ENCODE measurements around the gene ZCCHC3. TPM values are rescaled to one million over a fixed set of nuclear protein-coding genes. Genes with fewer than 3 reads are reported as not detected.
A peak's percentile ranks its signal among the peaks of the same experiment; 100 is the strongest.
"Not testable (repeated sequence)": the region's sequence is repeated elsewhere in the genome, so short reads cannot be mapped to it uniquely, and the experiment has no call there.

The ZCCHC3 gene, protein sequence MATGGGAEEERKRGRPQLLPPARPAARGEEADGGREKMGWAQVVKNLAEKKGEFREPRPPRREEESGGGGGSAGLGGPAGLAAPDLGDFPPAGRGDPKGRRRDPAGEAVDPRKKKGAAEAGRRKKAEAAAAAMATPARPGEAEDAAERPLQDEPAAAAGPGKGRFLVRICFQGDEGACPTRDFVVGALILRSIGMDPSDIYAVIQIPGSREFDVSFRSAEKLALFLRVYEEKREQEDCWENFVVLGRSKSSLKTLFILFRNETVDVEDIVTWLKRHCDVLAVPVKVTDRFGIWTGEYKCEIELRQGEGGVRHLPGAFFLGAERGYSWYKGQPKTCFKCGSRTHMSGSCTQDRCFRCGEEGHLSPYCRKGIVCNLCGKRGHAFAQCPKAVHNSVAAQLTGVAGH
- 16.0 TPM for total RNA-seq

DNA sequence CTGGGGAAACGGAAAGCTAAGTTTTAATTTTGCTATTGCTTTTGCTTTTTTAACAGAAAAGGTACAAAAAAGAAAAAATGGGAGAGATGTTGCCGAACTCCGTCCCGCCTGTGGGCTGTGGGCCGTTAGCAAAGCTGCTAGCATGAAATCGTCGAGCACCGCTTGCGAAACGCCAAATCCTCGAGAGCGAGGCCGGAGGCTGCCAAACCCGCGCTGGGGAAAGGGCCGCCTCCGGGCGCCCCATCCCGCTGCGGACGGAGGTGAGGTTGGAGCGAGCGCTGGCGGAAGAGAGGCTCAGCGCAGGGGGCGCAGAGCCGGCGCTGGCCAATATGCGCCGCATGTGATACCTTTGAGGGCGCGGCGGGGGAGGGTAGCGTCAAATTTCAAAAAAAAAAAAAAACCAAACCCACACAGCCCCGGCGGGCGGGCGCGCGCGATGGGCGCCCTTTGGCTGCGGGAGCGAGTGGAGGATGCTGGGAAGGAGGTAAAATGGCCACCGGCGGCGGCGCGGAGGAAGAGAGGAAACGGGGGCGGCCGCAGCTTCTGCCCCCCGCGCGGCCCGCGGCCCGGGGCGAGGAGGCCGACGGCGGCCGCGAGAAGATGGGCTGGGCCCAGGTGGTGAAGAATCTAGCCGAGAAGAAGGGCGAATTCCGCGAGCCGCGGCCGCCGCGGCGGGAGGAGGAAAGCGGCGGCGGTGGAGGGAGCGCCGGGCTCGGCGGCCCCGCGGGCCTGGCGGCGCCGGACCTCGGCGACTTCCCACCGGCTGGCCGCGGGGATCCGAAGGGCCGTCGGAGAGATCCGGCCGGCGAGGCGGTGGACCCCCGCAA lies at the start of gene ZCCHC3:
TSS of gene ZCCHC3 (plus strand) at position 473 of the 827 bp plus-strand sequence. CDS start at position 490, 17 bp downstream.
- DNase-seq (ENCODE audit: low spot score), result peak; percentile 87

DNA sequence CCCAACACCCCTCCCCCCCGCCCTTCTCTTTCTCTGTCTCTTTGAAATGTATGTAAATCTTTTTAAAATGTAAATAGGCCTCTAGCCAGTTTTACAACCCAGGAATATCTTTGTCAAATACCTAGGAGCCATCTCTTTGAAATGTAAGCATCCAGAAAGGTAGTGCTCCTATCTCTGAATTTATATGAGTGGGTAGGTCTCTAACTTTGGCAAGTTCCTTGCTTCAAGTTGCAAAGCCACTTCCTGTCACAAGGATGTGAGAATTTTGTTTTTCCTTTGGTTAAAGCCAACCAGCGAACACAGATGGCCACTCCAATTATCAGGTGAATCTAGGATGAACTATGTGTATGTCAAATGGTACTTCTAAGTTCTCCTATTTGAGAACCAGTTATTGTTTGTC lies 46.0 kb upstream of the ZCCHC3 start:
- no peak for DNase-seq (ENCODE audit: low spot score)

DNA sequence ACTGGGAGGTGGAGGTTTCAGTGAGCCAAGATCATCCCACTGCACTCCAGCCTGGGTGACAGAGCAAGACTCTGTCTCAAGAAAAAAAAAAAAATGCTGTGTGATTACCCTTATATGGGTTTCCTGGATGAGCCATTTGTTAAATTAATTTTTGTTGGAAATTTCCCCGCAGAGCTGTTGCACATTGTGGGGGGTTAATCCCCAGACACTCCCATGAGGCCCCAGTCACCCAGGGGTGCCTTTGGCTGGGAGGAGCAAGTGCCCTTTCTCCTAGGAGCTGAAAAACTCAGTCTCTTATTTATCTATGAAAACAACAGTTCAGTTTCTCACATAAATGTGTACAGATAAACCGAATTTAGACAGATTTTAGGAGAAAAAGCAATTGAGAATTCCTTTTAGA lies 44.6 kb upstream of the ZCCHC3 start:
- no peak for DNase-seq (ENCODE audit: low spot score)

DNA sequence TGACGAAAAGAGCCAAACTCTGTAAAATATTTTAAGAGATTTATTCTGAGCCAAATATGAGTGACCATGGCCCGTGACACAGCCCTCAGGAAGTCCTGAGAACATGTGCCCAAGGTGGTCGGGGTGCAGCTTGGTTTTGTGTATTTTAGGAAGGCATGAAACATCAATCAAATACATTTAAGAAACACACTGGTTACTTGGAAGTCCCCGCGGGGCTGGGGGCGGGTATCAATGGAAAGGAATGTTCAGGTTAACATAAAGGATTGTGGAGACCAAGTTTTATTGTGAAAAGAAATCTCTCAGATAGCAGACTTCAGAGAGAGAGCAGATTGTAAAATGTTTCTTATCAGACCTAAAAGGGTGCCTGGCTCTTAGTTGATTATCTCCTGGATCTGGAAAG lies 43.9 kb upstream of the ZCCHC3 start:
- not testable (repeated sequence) for DNase-seq (ENCODE audit: low spot score)

DNA sequence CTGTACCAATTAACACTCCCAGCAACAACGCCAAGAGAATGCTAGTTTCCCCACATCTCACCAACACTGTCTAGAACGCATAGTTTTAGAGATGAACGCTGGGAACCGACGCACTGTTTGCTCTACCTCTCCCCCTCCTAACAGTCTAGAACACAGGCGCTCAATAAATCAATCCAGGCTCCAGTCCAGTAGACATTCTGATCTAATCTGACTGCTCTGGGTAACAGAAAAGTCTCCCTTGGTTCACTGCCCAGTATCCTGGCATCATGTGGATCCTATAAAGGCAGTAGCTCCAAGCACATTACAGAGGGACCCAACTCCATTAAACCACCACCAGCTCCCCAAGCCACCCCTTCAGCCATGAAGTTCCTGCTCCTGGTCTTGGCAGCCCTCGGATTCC lies 40.0 kb upstream of the ZCCHC3 start, which contains the start of gene DEFB132:
TSS of gene DEFB132 (plus strand) at position 306 of the 400 bp plus-strand sequence. CDS start at position 361, 55 bp downstream.
- no peak for DNase-seq (ENCODE audit: low spot score)

DNA sequence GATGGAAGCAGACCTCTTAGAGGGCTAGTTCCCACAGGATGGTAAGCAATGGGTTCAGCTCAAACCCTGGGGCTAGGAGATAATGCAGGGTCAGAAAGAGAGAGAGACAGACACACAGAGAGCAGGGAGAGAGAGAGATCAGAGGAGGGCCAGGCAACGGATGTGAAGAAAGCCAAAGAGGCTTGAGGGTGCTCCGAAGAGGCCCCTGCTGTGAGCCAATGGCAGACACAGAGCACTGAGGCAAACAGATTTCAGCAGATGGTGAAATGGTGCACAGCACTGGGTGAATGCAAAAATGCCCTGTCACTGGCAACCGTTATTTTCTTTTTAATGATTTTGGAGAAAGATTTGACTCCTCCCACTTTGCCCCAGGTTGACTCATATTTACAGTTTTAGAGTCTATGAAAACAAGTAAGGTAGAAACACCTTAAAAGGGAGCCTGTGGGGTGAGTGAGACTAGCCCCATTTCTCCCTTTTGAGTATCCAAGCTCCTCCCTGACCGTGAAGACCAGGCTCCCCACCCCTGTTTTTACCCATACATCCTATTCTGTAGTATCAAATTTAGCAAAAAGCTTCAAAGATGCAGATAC lies 39.0 kb upstream of the ZCCHC3 start:
- no peak for DNase-seq (ENCODE audit: low spot score)

DNA sequence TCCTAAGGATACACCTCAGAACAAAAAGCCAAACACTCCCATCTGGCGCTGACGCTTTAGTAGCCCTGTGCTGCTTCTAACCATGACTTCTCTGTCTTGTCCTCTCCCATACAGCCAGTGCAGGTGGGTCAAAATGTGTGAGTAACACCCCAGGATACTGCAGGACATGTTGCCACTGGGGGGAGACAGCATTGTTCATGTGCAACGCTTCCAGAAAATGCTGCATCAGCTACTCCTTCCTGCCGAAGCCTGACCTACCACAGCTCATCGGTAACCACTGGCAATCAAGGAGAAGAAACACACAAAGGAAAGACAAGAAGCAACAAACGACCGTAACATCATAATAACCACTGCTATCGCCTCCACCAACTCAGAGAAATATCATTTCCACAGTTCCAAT lies 38.4 kb upstream of the ZCCHC3 start:
- no peak for DNase-seq (ENCODE audit: low spot score)

DNA sequence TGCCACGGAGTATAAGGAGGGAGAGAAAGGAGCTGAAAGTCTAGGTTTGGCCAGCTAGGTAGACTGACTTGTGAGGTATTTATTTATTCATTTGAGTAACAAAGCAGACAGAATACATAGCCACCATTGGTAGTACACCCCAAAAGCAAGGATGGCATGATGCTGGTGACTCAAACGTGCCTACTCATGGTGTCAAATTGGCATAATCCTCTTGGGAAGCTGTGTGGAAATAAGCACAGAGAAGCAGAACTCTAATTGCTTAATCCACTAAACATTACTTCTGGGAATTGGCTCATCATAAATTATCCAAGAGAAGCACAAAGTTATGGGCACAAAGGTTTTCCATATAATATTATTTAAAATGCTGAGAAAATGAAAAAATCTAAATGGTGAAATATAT lies 37.4 kb upstream of the ZCCHC3 start:
- DNase-seq (ENCODE audit: low spot score), result no peak

DNA sequence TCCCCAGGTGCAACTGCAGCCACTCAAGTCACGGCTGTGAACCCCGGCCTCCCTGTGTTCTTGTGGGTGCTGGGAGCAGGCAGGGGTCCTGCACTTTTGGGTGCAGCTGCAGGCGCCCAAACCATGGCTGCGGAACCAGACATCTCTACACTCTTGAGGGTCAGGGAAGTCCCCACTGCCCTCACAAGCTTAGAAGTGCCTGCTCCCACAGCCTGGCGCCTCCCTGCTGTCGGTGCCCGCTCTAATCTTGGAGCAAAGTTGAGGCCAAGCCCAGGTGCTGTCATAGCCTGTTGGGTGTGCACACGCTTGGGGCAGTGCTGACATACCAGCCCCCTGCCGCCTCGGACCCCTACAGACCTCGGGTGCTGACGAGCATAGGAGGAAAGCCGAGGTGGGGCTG lies 33.7 kb upstream of the ZCCHC3 start:
- no peak for DNase-seq (ENCODE audit: low spot score)

DNA sequence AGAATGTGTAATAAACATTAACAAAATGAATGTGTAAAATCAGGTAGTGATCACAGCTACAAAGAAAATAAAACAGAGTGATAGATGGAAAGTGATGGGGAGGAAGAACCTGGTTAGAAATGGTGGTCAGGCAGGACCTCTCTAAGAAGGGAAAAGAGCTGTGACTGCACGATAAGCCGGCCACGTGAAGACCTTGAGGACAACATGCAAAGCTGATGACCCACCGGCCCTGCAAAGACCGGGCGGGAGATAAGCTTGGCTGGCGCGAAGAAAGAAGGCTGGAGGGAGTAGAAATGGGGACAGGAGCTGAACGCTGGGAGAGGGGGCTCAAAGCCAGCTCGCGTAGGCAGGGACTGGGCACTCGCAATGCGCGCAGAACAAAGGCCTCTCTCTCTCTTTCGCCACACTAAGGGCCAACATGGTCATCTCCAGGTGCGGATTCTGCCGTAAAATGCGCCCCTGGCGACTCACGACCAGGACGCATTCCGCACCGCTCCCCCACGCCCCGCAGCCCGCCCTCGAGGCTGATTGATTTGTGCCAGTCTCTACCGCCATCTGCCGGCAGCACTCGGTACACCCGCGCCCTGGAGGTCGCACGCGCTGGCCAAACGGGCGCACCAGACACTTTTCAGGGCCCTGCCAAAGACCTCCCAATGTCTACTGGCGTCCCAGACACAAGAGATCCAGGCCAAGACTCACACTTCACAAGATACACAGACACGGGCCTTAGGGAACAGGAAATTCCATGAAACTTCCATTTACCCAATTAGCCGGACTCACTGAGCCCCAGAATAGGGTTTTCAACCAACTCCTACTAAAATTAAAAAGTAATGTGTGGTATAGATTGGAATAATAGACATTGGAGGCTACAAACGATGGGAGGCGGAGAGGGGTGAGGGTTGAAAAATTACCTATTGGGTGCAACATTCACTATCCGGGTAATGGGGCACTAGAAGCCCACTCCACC lies 30.5 kb upstream of the ZCCHC3 start:
- DNase-seq (ENCODE audit: low spot score), result peak; percentile 90

DNA sequence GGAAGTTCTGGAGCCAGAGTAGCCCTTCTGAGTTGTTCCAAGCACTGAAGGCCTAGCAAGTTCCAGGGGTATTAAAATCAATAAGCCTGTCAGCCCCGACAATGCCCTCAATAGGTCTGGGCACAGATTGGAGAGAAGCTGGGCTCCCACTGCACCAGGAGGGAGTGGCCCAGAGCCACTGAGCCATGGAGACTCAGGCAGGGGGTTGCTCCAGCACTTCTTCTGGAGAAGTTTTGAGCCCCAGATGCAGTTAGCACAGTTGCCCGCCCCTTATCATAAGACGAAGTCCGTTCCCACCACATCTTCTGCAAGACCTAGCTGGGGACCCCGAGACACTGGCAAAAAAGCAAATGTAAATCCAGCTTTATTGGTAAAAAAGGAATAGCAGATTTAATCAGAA lies 26.9 kb upstream of the ZCCHC3 start:
- DNase-seq (ENCODE audit: low spot score), result no peak

DNA sequence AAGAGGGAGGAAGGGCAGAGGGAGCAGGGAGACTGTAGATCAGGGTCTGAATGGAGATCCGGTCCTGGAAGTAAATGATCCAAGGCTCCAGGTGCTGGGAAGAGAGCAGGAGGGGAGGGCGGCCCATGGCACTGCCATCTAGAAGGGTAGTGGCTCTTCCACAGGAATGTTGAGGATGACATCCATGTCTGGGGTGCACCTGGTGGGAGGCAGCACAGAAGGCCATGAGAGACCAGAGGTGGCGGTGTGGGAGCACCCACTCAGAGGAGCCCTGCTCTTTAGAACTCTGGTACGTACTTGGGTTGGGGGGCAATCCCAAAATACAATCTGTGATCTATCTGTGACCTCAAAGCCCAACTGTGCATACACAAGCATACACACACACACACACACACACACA lies 26.3 kb upstream of the ZCCHC3 start:
- no peak for DNase-seq (ENCODE audit: low spot score)

DNA sequence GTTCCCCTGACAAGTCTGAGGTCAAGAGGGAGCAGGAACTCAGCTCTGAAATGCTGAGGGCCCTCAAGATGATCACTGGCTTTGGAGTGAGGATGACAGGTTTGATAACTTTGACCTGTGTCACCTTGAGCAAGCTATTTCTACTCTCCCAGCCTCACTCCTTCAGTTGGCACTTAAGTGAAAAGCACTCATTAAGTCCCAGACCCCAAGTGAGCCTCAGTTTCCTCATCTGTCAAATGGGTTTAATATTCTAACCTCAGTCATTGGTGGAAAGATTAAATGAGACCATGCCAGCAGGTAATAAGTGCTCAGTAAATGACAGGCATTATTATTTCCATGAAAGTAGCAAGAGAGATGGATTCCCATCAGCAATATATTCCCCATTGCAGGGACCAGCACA lies 25.8 kb upstream of the ZCCHC3 start:
- DNase-seq (ENCODE audit: low spot score), result no peak

DNA sequence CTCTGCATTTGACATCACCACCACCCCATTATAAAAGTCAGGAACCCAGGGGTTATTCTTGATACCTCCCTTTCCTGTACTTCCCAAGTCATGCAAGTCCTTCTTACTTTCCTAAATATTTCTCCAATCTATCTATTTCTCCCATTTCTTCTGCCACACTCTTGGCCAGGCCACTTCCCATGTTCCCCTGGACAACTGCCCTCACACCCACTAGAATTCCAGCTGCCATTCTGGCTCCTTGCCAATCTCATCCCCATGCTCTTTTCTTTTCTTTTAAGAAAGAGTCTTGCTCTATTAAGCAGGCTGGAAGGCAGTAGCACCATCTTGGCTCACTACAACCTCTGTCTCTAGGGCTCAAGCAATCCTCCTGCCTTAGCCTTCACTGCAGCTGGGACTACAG lies 24.7 kb upstream of the ZCCHC3 start:
- no peak for DNase-seq (ENCODE audit: low spot score)

DNA sequence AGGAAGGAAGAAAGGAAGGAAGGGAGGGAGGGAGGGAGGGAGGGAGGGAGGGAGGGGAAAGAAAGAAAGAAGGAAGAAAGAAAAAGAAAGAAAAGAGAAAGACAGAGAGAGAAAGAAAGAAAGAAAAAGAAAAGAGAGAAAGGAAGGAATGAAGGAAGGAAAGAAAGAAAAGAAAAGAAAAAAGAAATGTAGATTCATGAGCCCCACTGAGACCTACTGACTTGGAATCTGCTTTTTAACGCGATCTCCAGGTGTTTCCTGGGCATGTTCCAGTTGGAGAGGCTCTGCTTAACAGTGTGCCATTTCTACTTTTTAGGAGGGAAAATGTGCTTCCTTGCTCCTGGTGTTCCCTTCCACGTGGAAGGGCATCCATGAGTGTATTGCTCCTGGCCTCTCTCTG lies 23.5 kb upstream of the ZCCHC3 start:
- DNase-seq (ENCODE audit: low spot score), result no peak

DNA sequence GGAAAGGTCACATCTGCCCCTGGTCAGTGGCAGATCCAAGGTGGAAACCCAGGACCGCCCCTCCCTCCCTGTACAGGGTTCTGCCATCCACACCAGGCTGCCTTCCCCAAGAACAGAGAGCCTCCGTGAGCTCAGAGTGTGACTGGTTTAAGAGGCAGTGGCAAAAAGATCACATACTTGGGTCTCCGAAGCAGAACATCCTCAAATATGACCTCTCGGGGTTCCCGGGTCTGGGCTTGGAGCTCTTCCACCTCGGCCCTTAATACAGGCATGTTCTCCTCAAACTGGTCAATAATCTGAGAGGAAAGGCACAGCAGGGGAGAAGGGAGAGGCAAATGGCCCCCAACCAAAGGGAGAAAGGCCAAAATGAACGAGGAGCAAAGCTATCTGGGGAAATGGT lies 21.6 kb upstream of the ZCCHC3 start:
- peak; percentile 24 for DNase-seq (ENCODE audit: low spot score)

DNA sequence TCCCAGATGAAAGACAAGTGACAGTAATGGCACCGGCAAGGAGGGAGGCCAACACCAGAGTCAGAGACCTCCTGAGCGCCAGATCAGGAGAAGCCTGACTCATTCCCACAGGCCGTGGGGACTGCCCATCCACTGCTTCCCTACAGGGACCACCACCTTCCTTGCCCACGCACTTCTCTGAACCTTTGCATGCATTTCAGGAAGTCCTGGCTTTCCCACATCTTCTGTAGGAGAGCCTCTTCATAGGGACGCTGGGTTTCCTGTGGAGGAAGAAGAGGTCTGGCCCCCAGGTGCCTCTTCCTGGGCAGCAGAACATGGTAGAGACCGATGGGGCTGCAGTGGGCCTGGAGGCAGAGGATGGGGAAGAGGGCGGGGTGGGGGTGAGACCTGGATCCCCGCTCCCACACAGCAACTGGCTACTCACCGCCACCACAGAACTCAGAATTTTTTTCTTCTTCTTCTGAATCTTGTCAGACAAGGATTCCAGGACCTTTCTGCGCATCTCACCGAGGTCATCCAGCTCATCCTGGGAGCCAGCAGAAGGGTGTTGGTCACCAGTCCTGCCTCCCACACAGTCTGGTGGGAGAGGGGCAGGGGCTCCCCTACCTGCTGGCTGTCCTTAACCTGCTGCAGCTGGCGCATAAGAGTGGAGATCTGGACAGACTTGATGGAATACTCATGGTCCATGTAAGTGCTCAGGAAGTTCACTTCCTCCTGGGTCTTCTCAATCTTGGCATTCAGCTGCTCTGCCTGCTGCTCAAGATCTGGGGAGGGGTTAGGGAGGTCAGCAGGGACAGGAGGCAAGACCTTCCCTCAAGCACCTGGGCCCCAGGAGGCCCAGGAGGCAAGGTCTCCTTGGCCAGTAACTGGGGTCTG lies 20.5 kb upstream of the ZCCHC3 start:
- no peak for DNase-seq (ENCODE audit: low spot score)

DNA sequence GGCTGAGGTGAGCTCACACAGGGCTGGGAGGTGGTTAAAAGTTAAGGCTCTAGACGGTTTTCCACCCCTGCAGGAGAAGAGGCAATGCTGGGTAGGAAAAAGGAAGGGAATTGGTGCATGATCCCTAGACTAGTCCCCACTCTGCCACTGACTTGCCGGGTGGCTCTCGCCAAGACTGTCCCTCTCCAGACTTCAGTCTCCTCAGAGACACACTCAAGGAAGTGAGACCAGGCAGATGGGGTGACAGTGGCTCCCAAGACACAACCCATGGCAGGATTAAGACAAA lies 19.9 kb upstream of the ZCCHC3 start:
- DNase-seq (ENCODE audit: low spot score), result no peak

DNA sequence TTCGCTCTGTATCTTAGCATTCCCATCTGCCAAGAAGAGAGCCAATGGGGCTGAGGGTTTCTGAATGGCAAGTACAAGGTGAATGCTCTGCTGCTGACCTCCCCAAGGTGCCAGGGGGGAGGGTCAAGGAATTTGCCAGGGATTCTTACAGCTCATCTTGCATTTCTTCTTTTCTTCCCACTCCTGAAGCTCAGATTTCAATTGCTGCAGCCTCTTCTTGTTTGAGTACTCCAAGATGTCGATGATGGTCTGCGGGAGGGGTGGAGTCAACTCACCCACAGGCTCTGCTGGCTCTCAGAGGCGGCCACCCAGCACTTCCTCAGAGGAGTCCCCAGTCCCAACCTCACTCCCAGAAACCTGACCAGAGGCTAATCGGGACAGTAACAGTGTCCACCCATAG lies 19.2 kb upstream of the ZCCHC3 start:
- no peak for DNase-seq (ENCODE audit: low spot score)
